ENCODE results near the gene SATB2.

GRCh38 chr2:199464606-199465352 lies 7.0 kb upstream of the SATB2 start:
- TF ChIP-seq CTCF (IDR thresholded peaks at IDR 0.05; ENCODE audit: low read depth, low read length, poor library complexity, severe bottlenecking) (no peak), EZH2phosphoT487 (IDR thresholded peaks at IDR 0.05; ENCODE audit: borderline replicate concordance, low read length) (no peak)
